Measurements from ENCODE around the gene ZNF423.

The ZNF423 gene

GRCh38 chr16:49537924-49538459 is 317.9 kb downstream of the ZNF423 start:
- Mint-ChIP-seq H3K27me3 (ENCODE audit: low read depth, poor library complexity) (peaks cover 4% of the 10 kb centered on the region), H3K9me3 (no peaks in the 10 kb centered on the region), H3K4me1 (peaks cover 51% of the 10 kb centered on the region), H3K4me3 (no peak overlapping the region), H3K27ac (no peak overlapping the region), H3K36me3 (ENCODE audit: low read depth) (no peaks in the 10 kb centered on the region)
- no peak for DNase-seq
- no peak for TF ChIP-seq CTCF (IDR thresholded peaks at IDR 0.05)

GRCh38 chr16:49534901-49535610 is 320.9 kb downstream of the ZNF423 start:
- peaks cover 3% of the 10 kb centered on the region for H3K27me3 Mint-ChIP-seq (ENCODE audit: low read depth, poor library complexity)
- no peaks in the 10 kb centered on the region for H3K9me3 Mint-ChIP-seq
- H3K4me3 Mint-ChIP-seq: no peak overlapping the region
- no peak for DNase-seq
- peaks cover 73% of the 10 kb centered on the region for H3K4me1 Mint-ChIP-seq
- no peaks in the 10 kb centered on the region for H3K36me3 Mint-ChIP-seq (ENCODE audit: low read depth)
- no peak for TF ChIP-seq CTCF (IDR thresholded peaks at IDR 0.05)
- peak overlapping the region; percentile 5 for H3K27ac Mint-ChIP-seq

- Mint-ChIP-seq H3K9me3 (no peaks in the 10 kb centered on the region), H3K27ac (peak overlapping the region; percentile 89)
- no peak for TF ChIP-seq CTCF (IDR thresholded peaks at IDR 0.05)
These were observed 322.5 kb downstream of the ZNF423 start for GRCh38 chr16:49533422-49533821.

GRCh38 chr16:49532873-49533272 is 323.0 kb downstream of the ZNF423 start:
- Mint-ChIP-seq H3K27me3 (ENCODE audit: low read depth, poor library complexity) (peaks cover 3% of the 10 kb centered on the region), H3K9me3 (no peaks in the 10 kb centered on the region), H3K36me3 (ENCODE audit: low read depth) (no peaks in the 10 kb centered on the region), H3K27ac (peak overlapping the region; percentile 89), H3K4me3 (no peak overlapping the region), H3K4me1 (peaks cover 80% of the 10 kb centered on the region)
- TF ChIP-seq CTCF (IDR thresholded peaks at IDR 0.05): no peak
- no peak for DNase-seq

More at GRCh38 chr16:49533422-49533821, 322.5 kb downstream of the ZNF423 start:
- Mint-ChIP-seq H3K4me3 (peak overlapping the region; percentile 21), H3K36me3 (ENCODE audit: low read depth) (no peaks in the 10 kb centered on the region), H3K4me1 (peaks cover 77% of the 10 kb centered on the region), H3K27me3 (ENCODE audit: low read depth, poor library complexity) (peaks cover 3% of the 10 kb centered on the region)
- DNase-seq: no peak

GRCh38 chr16:49531931-49532840 is 323.7 kb downstream of the ZNF423 start:
- no peaks in the 10 kb centered on the region for H3K36me3 Mint-ChIP-seq (ENCODE audit: low read depth)
- H3K27ac Mint-ChIP-seq: peak overlapping the region; percentile 84
- H3K27me3 Mint-ChIP-seq (ENCODE audit: low read depth, poor library complexity): peaks cover 3% of the 10 kb centered on the region
- H3K9me3 Mint-ChIP-seq: no peaks in the 10 kb centered on the region
- no peak for DNase-seq
- H3K4me3 Mint-ChIP-seq: peak overlapping the region; percentile 23
- H3K4me1 Mint-ChIP-seq: peaks cover 86% of the 10 kb centered on the region
- no peak for TF ChIP-seq CTCF (IDR thresholded peaks at IDR 0.05)

Data from nephron progenitor cell (in vitro differentiated cells).